Tibial nerve (tissue), 4 donors: Measurements from ENCODE around the gene LHFPL3. TPM values are rescaled to one million over a fixed set of nuclear protein-coding genes. Genes with fewer than 3 reads are reported as not detected.

Source experiments
- DNase-seq, 2 donors: peaks; one replicate each; pipeline ENCODE4 v3.0.0-alpha.2; 2019; ENCODE audit warnings: low spot score in 2 of 2
- H3K27ac ChIP-seq, 4 donors: fragments of 200-600 bp; sonication (generic) in 3 of 4; one replicate each; pipeline ENCODE4 v1.5.1; 2017 to 2019; ENCODE audit warnings: mild to moderate bottlenecking in 1 of 4
- H3K27me3 ChIP-seq, 2 donors: fragments of 200-600 bp; sonication (generic) in 1 of 2; one replicate each; pipeline versions ENCODE4 v1.5.1 to v1.6.0; 2017 to 2019
- H3K36me3 ChIP-seq, 3 donors: fragments of 200-600 bp; sonication (generic); one replicate each; pipeline ENCODE4 v1.5.1; 2018 to 2019
- H3K4me1 ChIP-seq, 4 donors: fragments of 200-600 bp; sonication (generic) in 3 of 4; one replicate each; pipeline ENCODE4 v1.5.1; 2017 to 2019
- H3K4me3 ChIP-seq, 4 donors: fragments of 200-600 bp; sonication (generic) in 3 of 4; one replicate each; pipeline ENCODE4 v1.5.1; 2017 to 2019; ENCODE audit warnings: mild to moderate bottlenecking in 1 of 4, moderate library complexity in 1 of 4
- H3K9me3 ChIP-seq, 4 donors: fragments of 200-600 bp; sonication (generic) in 3 of 4; one replicate each; pipeline ENCODE4 v1.5.1; 2017 to 2019
- EP300 ChIP-seq, 2 donors: sonication (generic); formaldehyde crosslinking; IDR thresholded peaks; one replicate each; pipeline ENCODE4 v1.6.1; 2017; ENCODE audit warnings: antibody characterized with exemption in 2 of 2, mild to moderate bottlenecking in 1 of 2
- POLR2A ChIP-seq, 2 donors: fragments of 450-650 bp; IDR thresholded peaks; one replicate each; pipeline ENCODE4 v1.6.1; 2017; ENCODE audit warnings: antibody characterized with exemption in 2 of 2, mild to moderate bottlenecking in 2 of 2, moderate library complexity in 2 of 2
- WGBS, 2 donors: methylation state at CpG; one replicate each; pipeline ENCODE4 v1.1.5; 2018; 5-methylcytosine and 5-hydroxymethylcytosine counted together
- total RNA-seq, 4 donors: library from RNA; depleted of rRNA; stranded (reverse); fragments of >200 nt; gene quantifications; one replicate each; pipeline ENCODE4 v1.1.0, GENCODE V29; 2016
- TF ChIP-seq, protein P1 (sequence below), 5 experiments: fragments of 200-600 bp in 3 of 5; fragments of 450-650 bp in 2 of 5; sonication (generic) in 3 of 5; IDR thresholded peaks; one replicate each; pipeline ENCODE4 v1.5.1; 2016 to 2019; ENCODE audit warnings: antibody characterized with exemption in 5 of 5, mild to moderate bottlenecking in 3 of 5, moderate library complexity in 2 of 5

Gene LHFPL3
- total RNA-seq, 4 donors from 2014 or later = not detected

DNA sequence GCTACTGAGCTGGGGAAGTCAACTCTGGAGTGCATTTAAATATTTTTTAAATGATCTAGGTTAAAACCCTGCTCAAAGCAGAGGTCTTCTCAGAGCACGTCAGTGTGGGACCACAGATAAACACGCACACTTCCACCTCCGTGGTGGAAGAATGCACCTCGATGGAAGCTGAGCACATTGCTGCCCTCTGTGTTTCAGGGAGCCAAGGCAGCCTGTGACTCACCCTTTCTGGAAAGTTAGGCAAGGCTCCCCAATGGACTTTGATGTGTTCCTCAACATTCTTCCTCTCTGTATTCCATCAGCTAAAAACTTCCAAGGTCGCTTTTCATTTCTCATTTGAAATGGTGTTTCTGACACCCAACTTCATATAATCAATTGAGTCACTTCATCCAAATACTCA is 514.8 kb downstream of the LHFPL3 start:
- no peak overlapping the region for H3K4me3 ChIP-seq
- WGBS, 2 donors = 68 to 69% methylated on average over 5 of the region's 5 CpGs
- no peaks in the 10 kb centered on the region for H3K9me3 ChIP-seq
- TF ChIP-seq, protein P1, sequence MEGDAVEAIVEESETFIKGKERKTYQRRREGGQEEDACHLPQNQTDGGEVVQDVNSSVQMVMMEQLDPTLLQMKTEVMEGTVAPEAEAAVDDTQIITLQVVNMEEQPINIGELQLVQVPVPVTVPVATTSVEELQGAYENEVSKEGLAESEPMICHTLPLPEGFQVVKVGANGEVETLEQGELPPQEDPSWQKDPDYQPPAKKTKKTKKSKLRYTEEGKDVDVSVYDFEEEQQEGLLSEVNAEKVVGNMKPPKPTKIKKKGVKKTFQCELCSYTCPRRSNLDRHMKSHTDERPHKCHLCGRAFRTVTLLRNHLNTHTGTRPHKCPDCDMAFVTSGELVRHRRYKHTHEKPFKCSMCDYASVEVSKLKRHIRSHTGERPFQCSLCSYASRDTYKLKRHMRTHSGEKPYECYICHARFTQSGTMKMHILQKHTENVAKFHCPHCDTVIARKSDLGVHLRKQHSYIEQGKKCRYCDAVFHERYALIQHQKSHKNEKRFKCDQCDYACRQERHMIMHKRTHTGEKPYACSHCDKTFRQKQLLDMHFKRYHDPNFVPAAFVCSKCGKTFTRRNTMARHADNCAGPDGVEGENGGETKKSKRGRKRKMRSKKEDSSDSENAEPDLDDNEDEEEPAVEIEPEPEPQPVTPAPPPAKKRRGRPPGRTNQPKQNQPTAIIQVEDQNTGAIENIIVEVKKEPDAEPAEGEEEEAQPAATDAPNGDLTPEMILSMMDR (IDR thresholded peaks at IDR 0.05) = no peak
- TF ChIP-seq POLR2A (IDR thresholded peaks at IDR 0.05) = no peak
- no peak overlapping the region for H3K27ac ChIP-seq
- no peaks in the 10 kb centered on the region for H3K4me1 ChIP-seq
- no peaks in the 10 kb centered on the region for H3K36me3 ChIP-seq
- H3K27me3 ChIP-seq = no peaks in the 10 kb centered on the region
- no peak for DNase-seq

DNA sequence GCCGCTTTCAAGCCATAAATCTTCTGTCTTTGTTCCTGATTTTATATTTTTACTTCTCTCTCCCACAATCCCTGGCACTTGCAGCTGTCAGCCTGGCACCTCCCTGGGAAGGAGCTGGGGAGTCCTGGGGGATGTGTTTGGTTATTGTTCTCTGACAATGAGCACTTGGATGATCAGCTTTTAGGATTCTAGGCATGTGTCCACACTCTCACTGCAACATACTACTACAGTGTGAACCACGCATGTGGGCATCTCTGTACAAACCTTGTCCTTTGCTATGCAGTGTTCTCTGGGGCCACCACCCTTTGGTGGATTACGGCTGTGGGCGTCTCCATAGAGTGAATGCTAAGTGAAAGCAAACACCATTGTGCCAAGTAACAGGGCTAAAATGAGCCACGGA is 517.2 kb downstream of the LHFPL3 start:
- Histone ChIP-seq H3K36me3 (no peaks in the 10 kb centered on the region), H3K27ac (no peak overlapping the region), H3K4me1 (no peaks in the 10 kb centered on the region), H3K27me3 (no peaks in the 10 kb centered on the region), H3K9me3 (no peaks in the 10 kb centered on the region), H3K4me3 (no peak overlapping the region)
- 60 to 64% methylated on average over 5 of the region's 5 CpGs for WGBS, 2 donors
- no peak for DNase-seq
- TF ChIP-seq EP300 (IDR thresholded peaks at IDR 0.05) = no peak
- TF ChIP-seq POLR2A (IDR thresholded peaks at IDR 0.05) = no peak
- TF ChIP-seq, protein P1 (IDR thresholded peaks at IDR 0.05) = no peak

DNA sequence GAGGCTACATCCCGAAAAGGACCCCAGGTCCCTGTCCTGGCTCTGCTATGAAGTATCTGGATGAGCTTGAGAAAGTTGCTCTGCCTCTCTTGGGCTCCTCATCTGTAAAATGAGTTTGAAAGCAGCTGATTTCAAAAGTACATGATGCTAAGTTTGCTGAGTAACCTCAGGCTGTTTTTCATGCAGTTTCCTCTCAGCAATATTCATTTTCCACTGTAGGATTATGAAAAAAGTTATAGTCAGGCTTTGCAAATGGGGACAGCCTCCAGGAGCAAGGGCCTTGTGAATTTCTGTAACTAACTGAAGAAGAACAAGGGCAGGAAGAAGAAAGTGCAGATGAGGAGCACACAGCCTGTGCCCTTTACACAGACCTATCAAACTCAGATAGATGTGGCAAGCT is 518.3 kb downstream of the LHFPL3 start:
- no peak overlapping the region for H3K27ac ChIP-seq
- H3K27me3 ChIP-seq = no peaks in the 10 kb centered on the region
- WGBS, 2 donors = 86 to 87% methylated on average over 1 of the region's 1 CpG
- H3K4me1 ChIP-seq = no peaks in the 10 kb centered on the region
- no peaks in the 10 kb centered on the region for H3K36me3 ChIP-seq
- H3K9me3 ChIP-seq = no peaks in the 10 kb centered on the region
- TF ChIP-seq, protein P1 (IDR thresholded peaks at IDR 0.05) = no peak
- no peak for TF ChIP-seq EP300 (IDR thresholded peaks at IDR 0.05)
- TF ChIP-seq POLR2A (IDR thresholded peaks at IDR 0.05) = no peak
- no peak for DNase-seq
- no peak overlapping the region for H3K4me3 ChIP-seq

DNA sequence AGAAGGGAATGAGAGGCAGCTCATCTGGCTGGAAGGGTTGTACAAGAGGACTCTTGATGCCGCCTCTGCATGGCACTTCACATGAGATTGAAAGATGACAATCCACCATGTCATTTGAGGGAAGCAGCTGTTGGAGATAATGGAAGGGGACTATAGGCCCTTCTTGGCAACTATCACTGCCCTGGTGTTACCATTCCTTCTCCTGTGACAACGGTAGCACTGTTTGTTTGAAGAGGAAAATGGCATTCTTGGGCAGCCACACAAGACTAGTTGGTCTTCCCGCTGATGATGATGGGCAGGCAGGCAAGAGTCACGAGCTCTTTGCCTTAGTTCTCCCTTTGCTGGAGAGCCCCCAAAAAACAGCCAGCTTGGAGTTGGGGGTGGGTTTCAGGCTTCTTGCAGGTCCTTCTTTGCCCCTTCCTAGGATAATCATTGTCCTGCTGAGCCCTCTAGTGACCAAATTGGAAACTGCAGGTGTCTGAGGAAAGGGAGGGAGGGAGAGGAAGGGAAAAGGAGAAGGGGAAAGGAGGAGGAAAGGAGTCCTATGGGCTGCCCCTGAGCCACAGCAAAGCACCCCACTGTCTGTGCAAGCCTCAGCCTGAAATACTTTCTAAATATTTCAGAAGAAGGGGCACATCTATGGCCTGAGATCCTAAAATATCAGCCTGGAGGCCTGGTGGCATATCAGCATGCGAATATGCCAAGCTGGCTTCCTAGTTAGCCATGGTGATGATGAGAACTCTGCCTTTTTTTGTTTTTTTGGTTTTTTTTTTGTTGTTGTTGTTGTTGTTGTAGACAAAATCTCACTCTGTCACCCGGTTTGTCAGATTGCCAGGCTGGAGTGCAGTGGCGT is 520.0 kb downstream of the LHFPL3 start:
- Histone ChIP-seq H3K4me3 (no peak overlapping the region), H3K27ac (no peak overlapping the region), H3K36me3 (no peaks in the 10 kb centered on the region), H3K9me3 (no peaks in the 10 kb centered on the region), H3K27me3 (no peaks in the 10 kb centered on the region), H3K4me1 (no peaks in the 10 kb centered on the region)
- WGBS, 2 donors = 50 to 53% methylated on average over 7 of the region's 7 CpGs
- DNase-seq = peak; percentile 19 to 87
- TF ChIP-seq, protein P1 (IDR thresholded peaks at IDR 0.05) = peak; percentile 62 to 92 (median 76)
- no peak for TF ChIP-seq POLR2A (IDR thresholded peaks at IDR 0.05)
- TF ChIP-seq EP300 (IDR thresholded peaks at IDR 0.05) = no peak

DNA sequence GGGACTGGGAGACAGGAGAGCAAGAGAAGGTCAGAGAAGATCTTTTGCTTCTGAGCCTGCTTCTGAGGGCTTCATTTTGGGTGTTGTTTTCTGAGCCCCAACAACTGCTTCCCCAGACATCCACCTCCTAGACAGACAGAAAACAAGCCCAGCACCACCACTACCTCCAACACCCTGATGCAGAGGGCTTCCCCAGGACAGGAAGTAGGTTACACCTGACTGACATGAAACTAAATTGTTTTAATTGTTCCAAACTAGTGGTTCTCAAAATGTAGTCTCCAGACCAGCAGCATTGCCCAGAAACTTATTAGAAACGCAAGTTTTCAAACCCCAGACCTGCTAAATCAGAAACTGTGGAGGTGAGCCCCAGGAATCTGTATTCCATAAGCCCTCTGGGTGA is 522.0 kb downstream of the LHFPL3 start:
- 70 to 78% methylated on average over 1 of the region's 1 CpG for WGBS, 2 donors
- no peaks in the 10 kb centered on the region for H3K9me3 ChIP-seq
- no peaks in the 10 kb centered on the region for H3K27me3 ChIP-seq
- H3K36me3 ChIP-seq = no peaks in the 10 kb centered on the region
- no peak overlapping the region for H3K27ac ChIP-seq
- DNase-seq = no peak
- no peak overlapping the region for H3K4me3 ChIP-seq
- TF ChIP-seq POLR2A (IDR thresholded peaks at IDR 0.05) = no peak
- TF ChIP-seq, protein P1 (IDR thresholded peaks at IDR 0.05) = no peak
- TF ChIP-seq EP300 (IDR thresholded peaks at IDR 0.05) = no peak
- H3K4me1 ChIP-seq = no peaks in the 10 kb centered on the region
